ENCODE data around the gene RASA1.

GRCh38 chr5:87241555-87241954, 26.1 kb upstream of the RASA1 start:
- TF ChIP-seq POLR2A (IDR thresholded peaks at IDR 0.05; ENCODE audit: low read length) (no peak), GATA1 (IDR thresholded peaks at IDR 0.05; ENCODE audit: low read depth, low read length) (no peak)

Data from erythroblast (primary cell).